Measurements from ENCODE around the gene IL21.

DNA sequence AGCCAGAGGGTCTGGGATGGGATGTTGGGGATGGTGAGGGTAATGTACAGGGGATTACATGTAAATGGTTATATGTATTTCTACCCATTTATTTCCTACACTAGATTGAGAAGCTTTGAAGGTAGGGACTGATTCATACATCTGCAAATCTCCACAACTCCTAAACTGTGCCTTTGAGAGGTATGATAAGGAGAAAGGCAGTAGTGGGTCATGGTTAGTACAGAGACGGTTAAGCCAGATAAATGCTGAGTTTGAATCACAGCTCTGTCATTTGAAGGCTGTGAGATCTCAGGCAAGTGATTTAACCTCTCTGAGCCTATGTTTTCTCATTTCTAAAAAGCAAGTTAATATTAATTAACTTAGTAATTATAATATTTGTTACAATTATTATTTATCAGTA is 29.3 kb upstream of the IL21 start:
- TF ChIP-seq EZH2phosphoT487 (IDR thresholded peaks at IDR 0.05; ENCODE audit: borderline replicate concordance, low read length), result no peak
- TF ChIP-seq, protein P1, sequence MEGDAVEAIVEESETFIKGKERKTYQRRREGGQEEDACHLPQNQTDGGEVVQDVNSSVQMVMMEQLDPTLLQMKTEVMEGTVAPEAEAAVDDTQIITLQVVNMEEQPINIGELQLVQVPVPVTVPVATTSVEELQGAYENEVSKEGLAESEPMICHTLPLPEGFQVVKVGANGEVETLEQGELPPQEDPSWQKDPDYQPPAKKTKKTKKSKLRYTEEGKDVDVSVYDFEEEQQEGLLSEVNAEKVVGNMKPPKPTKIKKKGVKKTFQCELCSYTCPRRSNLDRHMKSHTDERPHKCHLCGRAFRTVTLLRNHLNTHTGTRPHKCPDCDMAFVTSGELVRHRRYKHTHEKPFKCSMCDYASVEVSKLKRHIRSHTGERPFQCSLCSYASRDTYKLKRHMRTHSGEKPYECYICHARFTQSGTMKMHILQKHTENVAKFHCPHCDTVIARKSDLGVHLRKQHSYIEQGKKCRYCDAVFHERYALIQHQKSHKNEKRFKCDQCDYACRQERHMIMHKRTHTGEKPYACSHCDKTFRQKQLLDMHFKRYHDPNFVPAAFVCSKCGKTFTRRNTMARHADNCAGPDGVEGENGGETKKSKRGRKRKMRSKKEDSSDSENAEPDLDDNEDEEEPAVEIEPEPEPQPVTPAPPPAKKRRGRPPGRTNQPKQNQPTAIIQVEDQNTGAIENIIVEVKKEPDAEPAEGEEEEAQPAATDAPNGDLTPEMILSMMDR (IDR thresholded peaks at IDR 0.05; ENCODE audit: low read depth, low read length, poor library complexity, severe bottlenecking), result no peak
